HCT116 (cell line): Measurements from ENCODE around the gene CDV3.

Source experiments
- CTCF ChIP-seq, 3 experiments: fragments of 200-600 bp in 1 of 3; sonication (generic) in 1 of 3; IDR thresholded peaks in 2 of 3; conservative IDR thresholded peaks in 1 of 3; 2 replicates each; pipeline ENCODE4 v1.5.1; 2012 to 2017; ENCODE audit warnings: low read depth in 2 of 3, low read length in 2 of 3, antibody characterized with exemption in 1 of 3, borderline replicate concordance in 1 of 3, control low read depth in 1 of 3, mild to moderate bottlenecking in 1 of 3, mixed read lengths in 1 of 3, mixed run types in 1 of 3, moderate library complexity in 1 of 3; ENCODE audit not compliant: insufficient read depth in 1 of 3
- ELF1 ChIP-seq: IDR thresholded peaks from 2 replicates; pipeline ENCODE4 v1.6.1; 2012; ENCODE audit warnings: low read depth, borderline replicate concordance
- EZH2phosphoT487 ChIP-seq: fragments of 200-600 bp; IDR thresholded peaks from 2 replicates; pipeline ENCODE4 v1.6.1; 2018; ENCODE audit warnings: antibody characterized with exemption, borderline replicate concordance
- JUND ChIP-seq: IDR thresholded peaks from 2 replicates; pipeline ENCODE4 v1.6.1; 2012
- MAX ChIP-seq: IDR thresholded peaks from 2 replicates; pipeline ENCODE4 v1.6.1; 2012
- POLR2A ChIP-seq: IDR thresholded peaks from 2 replicates; pipeline ENCODE4 v1.7.0; 2011; ENCODE audit warnings: borderline replicate concordance; ENCODE audit not compliant: insufficient read depth, insufficient read length; ENCODE audit errors: extremely low read depth
- POLR2AphosphoS5 ChIP-seq: IDR thresholded peaks from 2 replicates; pipeline ENCODE4 v1.6.1; 2011; ENCODE audit warnings: mild to moderate bottlenecking, low read depth, low read length, moderate library complexity
- RAD21 ChIP-seq: IDR thresholded peaks from 2 replicates; pipeline ENCODE4 v1.6.1; 2012; ENCODE audit warnings: low read depth, mild to moderate bottlenecking
- REST ChIP-seq: IDR thresholded peaks from 2 replicates; pipeline ENCODE4 v1.6.1; 2012; ENCODE audit warnings: low read depth
- YY1 ChIP-seq: IDR thresholded peaks from 2 replicates; pipeline ENCODE4 v1.6.1; 2011; ENCODE audit warnings: low read length, low read depth, moderate library complexity, mild to moderate bottlenecking; ENCODE audit not compliant: insufficient replicate concordance; ENCODE audit errors: extremely low read depth
- ZFX ChIP-seq: fragments of 450-650 bp; IDR thresholded peaks from 2 replicates; pipeline ENCODE4 v1.6.1; 2017
- ZNF274 ChIP-seq: fragments of 200-500 bp; sonication (Bioruptor generic); IDR thresholded peaks from 2 replicates; pipeline ENCODE4 v1.6.1; 2014; ENCODE audit warnings: mild to moderate bottlenecking, low read depth, low read length, inconsistent platforms

GRCh38 chr3:133562376-133562775, 11.1 kb upstream of the CDV3 start:
- TF ChIP-seq ELF1, result no peak
- TF ChIP-seq CTCF (IDR thresholded peaks at IDR 0.05 in 2 of 3, conservative IDR thresholded peaks at IDR 0.05 in 1 of 3; ENCODE audit: borderline replicate concordance in 1 of 3, insufficient read depth in 1 of 3, low read depth in 2 of 3, low read length in 2 of 3), result no peak
- no peak for TF ChIP-seq YY1
- no peak for TF ChIP-seq ZFX
- no peak for TF ChIP-seq POLR2A
- TF ChIP-seq MAX, result no peak
- no peak for TF ChIP-seq RAD21
- TF ChIP-seq REST, result no peak
- TF ChIP-seq ZNF274, result no peak
- TF ChIP-seq JUND, result no peak
- TF ChIP-seq POLR2AphosphoS5, result no peak
- TF ChIP-seq EZH2phosphoT487, result no peak
